Hepatocyte (in vitro differentiated cells): Measurements from ENCODE around the gene TXLNG. TPM values are rescaled to one million over a fixed set of nuclear protein-coding genes. Genes with fewer than 3 reads are reported as not detected.

Source experiments
- DNase-seq: peaks from one replicate; pipeline ENCODE4 v3.0.0-alpha.2; 2016; ENCODE audit warnings: low spot score
- H2AFZ ChIP-seq: fragments of 200-600 bp; sonication (generic); 2 replicates; pipeline ENCODE4 v1.6.0; 2016; ENCODE audit warnings: antibody characterized with exemption, mild to moderate bottlenecking
- H3K27ac ChIP-seq: fragments of 200-600 bp; sonication (generic); 2 replicates; pipeline ENCODE4 v1.5.1; 2016; ENCODE audit warnings: mild to moderate bottlenecking
- H3K27me3 ChIP-seq: fragments of 200-600 bp; sonication (generic); 2 replicates; pipeline ENCODE4 v1.6.1; 2016
- H3K36me3 ChIP-seq: fragments of 200-600 bp; sonication (generic); replicated peaks from 2 replicates; pipeline ENCODE4 v1.5.1; 2016; ENCODE audit warnings: low read depth; ENCODE audit not compliant: insufficient read depth
- H3K4me1 ChIP-seq: fragments of 200-600 bp; sonication (generic); 2 replicates; pipeline ENCODE4 v1.5.1; 2016; ENCODE audit warnings: mild to moderate bottlenecking, moderate library complexity; ENCODE audit not compliant: insufficient read depth
- H3K4me2 ChIP-seq: fragments of 200-600 bp; sonication (generic); 2 replicates; pipeline ENCODE4 v1.6.0; 2016
- H3K4me3 ChIP-seq: fragments of 200-600 bp; sonication (generic); 2 replicates; pipeline ENCODE4 v1.5.1; 2016; ENCODE audit warnings: mild to moderate bottlenecking
- H3K79me2 ChIP-seq: fragments of 200-600 bp; sonication (generic); 2 replicates; pipeline ENCODE4 v1.6.0; 2017; ENCODE audit warnings: mild to moderate bottlenecking
- H3K9me2 ChIP-seq: fragments of 200-600 bp; sonication (generic); replicated peaks from 2 replicates; pipeline ENCODE4 v1.6.0; 2017; ENCODE audit warnings: mild to moderate bottlenecking; ENCODE audit not compliant: insufficient read depth
- H3K9me3 ChIP-seq: fragments of 200-600 bp; sonication (generic); 2 replicates; pipeline ENCODE4 v1.5.1; 2016; ENCODE audit warnings: low read depth, mild to moderate bottlenecking
- H4K20me1 ChIP-seq: fragments of 200-600 bp; sonication (generic); 2 replicates; pipeline ENCODE4 v1.6.0; 2016; ENCODE audit warnings: mild to moderate bottlenecking; ENCODE audit not compliant: insufficient read depth, poor library complexity, severe bottlenecking
- CTCF ChIP-seq: fragments of 200-600 bp; sonication (generic); IDR thresholded peaks from 2 replicates; pipeline ENCODE4 v1.5.1; 2016; ENCODE audit warnings: antibody characterized with exemption, mild to moderate bottlenecking; ENCODE audit not compliant: poor library complexity
- EZH2 ChIP-seq: fragments of 200-600 bp; sonication (generic); IDR thresholded peaks from 2 replicates; pipeline ENCODE4 v1.6.1; 2016; ENCODE audit warnings: antibody characterized with exemption, mild to moderate bottlenecking, borderline replicate concordance
- EZH2phosphoT487 ChIP-seq: fragments of 200-600 bp; sonication (generic); IDR thresholded peaks from one replicate; pipeline ENCODE4 v1.6.1; 2018; ENCODE audit warnings: antibody characterized with exemption, mild to moderate bottlenecking, low read depth, moderate library complexity; ENCODE audit not compliant: unreplicated experiment, severe bottlenecking
- WGBS: methylation state at CpG from one replicate; pipeline ENCODE4 v1.1.6; 2016; ENCODE audit warnings: low lambda C conversion rate; ENCODE audit errors: missing lambda C conversion rate; 5-methylcytosine and 5-hydroxymethylcytosine counted together
- polyA plus RNA-seq: library from polyadenylated mRNA; unstranded; fragments of >200 nt; fragmentation: Nextera tagmentation; extraction: Ambion mirVana; gene quantifications from 2 replicates; pipeline ENCODE4 v1.2.1, GENCODE V29; 2016
- total RNA-seq: library from RNA; depleted of rRNA; stranded (reverse); fragments of >200 nt; gene quantifications from 2 replicates; pipeline ENCODE4 v1.2.3, GENCODE V29; 2014

TXLNG gene
- total and polyA plus RNA-seq, 2 experiments from 2014 or later, result 9.7 to 23.4 TPM

GRCh38 chrX:16807548-16807947, 21.3 kb downstream of the TXLNG start:
- peak; percentile 40 for TF ChIP-seq CTCF
- no peak for TF ChIP-seq EZH2phosphoT487
- no peaks in the 10 kb centered on the region for H3K9me3 ChIP-seq
- no peaks in the 10 kb centered on the region for H3K9me2 ChIP-seq
- H3K4me1 ChIP-seq, result peaks cover 14% of the 10 kb centered on the region
- H3K4me3 ChIP-seq, result no peak overlapping the region
- H3K27ac ChIP-seq, result peak overlapping the region; percentile 67
- no peak overlapping the region for H2AFZ ChIP-seq
- H3K36me3 ChIP-seq, result no peaks in the 10 kb centered on the region
- peak overlapping the region; percentile 70 for H3K4me2 ChIP-seq
- peak; percentile 61 for DNase-seq
- H3K79me2 ChIP-seq, result peaks cover 71% of the 10 kb centered on the region
- H3K27me3 ChIP-seq, result no peaks in the 10 kb centered on the region
- no peaks in the 10 kb centered on the region for H4K20me1 ChIP-seq

- Histone ChIP-seq H3K9me3 (no peaks in the 10 kb centered on the region), H3K36me3 (no peaks in the 10 kb centered on the region), H3K27me3 (no peaks in the 10 kb centered on the region), H3K9me2 (no peaks in the 10 kb centered on the region), H3K27ac (peak overlapping the region; percentile 67), H3K79me2 (peaks cover 75% of the 10 kb centered on the region), H3K4me2 (peak overlapping the region; percentile 70), H2AFZ (peak overlapping the region; percentile 15), H4K20me1 (no peaks in the 10 kb centered on the region), H3K4me3 (no peak overlapping the region), H3K4me1 (peaks cover 14% of the 10 kb centered on the region)
- 37% methylated on average over 4 of the region's 4 CpGs for WGBS
- TF ChIP-seq CTCF, result no peak
- TF ChIP-seq EZH2, result no peak
- TF ChIP-seq EZH2phosphoT487, result no peak
- peak; percentile 70 for DNase-seq
These were observed 21.8 kb downstream of the TXLNG start for GRCh38 chrX:16807976-16808542.

GRCh38 chrX:16814597-16814996, 28.3 kb downstream of the TXLNG start:
- Histone ChIP-seq H4K20me1 (no peaks in the 10 kb centered on the region), H3K9me2 (no peaks in the 10 kb centered on the region), H3K4me2 (no peak overlapping the region), H3K4me3 (no peak overlapping the region), H3K4me1 (peaks cover 5% of the 10 kb centered on the region), H3K27ac (no peak overlapping the region), H3K36me3 (peaks cover 3% of the 10 kb centered on the region), H3K79me2 (peaks cover 65% of the 10 kb centered on the region), H3K9me3 (no peaks in the 10 kb centered on the region), H3K27me3 (no peaks in the 10 kb centered on the region), H2AFZ (no peak overlapping the region)
- TF ChIP-seq CTCF, result no peak
- TF ChIP-seq EZH2phosphoT487, result no peak
- no peak for TF ChIP-seq EZH2
- WGBS, result 93% methylated on average over 1 of the region's 1 CpG
- no peak for DNase-seq

- Histone ChIP-seq H3K4me3 (no peak overlapping the region), H4K20me1 (no peaks in the 10 kb centered on the region), H3K9me2 (no peaks in the 10 kb centered on the region), H3K4me1 (peaks cover 5% of the 10 kb centered on the region), H3K9me3 (no peaks in the 10 kb centered on the region), H3K27me3 (no peaks in the 10 kb centered on the region), H3K27ac (peak overlapping the region; percentile 22), H2AFZ (no peak overlapping the region), H3K4me2 (peak overlapping the region; percentile 22), H3K36me3 (peaks cover 3% of the 10 kb centered on the region), H3K79me2 (peaks cover 25% of the 10 kb centered on the region)
- DNase-seq, result no peak
- WGBS, result 65% methylated on average over 5 of the region's 5 CpGs
- TF ChIP-seq CTCF, result no peak
- no peak for TF ChIP-seq EZH2phosphoT487
- no peak for TF ChIP-seq EZH2
These were observed 33.4 kb downstream of the TXLNG start for GRCh38 chrX:16819634-16820033.
